Aortic smooth muscle cell (primary cell): ENCODE results near the gene SIGMAR1. TPM values are rescaled to one million over a fixed set of nuclear protein-coding genes. Genes with fewer than 3 reads are reported as not detected.

ENCODE experiments used
- total RNA-seq: library from RNA; depleted of rRNA; stranded (reverse); fragments of >200 nt; gene quantifications from 2 replicates; pipeline ENCODE4 v1.2.3, GENCODE V29; 2014

Gene SIGMAR1
- total RNA-seq: 40.0 and 56.3 TPM in 2 replicates

DNA sequence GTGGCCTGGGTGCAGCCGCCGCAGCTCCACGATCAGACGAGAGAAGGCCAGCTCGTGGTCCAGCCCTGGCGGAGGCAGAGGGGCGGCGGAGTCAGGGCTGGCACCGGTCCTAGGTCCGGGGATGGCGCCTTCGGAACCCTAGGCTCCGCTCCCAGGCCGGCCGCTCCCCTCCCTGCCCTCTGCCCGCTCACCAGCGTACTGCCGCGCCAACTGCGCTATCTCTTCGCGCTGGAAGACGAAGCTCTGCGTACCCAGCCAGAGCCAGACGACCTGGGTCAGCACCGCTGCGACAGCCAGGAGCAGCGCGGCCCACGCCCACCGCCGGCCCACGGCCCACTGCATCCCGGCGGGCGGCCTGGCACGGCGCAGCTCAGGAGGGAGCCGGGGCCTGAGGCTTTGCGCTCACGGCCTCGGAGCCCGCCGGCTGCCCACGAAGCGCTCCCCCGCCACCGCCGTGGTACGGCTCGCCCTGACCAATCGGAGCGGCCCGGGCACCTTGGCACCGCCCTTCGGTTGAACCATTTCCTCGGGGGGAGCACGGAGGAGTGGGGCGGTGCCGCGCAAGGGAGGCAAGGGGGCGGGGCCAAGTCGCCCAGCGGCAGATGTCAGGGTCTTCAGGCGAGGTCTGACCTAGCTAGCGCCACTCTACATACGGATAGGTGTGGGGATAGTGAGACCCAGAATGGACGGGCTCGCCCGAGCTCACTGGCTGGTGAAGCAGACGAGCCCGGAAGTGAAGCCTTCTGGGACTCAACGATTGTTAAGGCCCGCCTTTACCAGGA lies at the start of gene SIGMAR1:
Gene SIGMAR1, minus strand, starts transcription at position 432 of the 782 bp plus-strand sequence. Its CDS starts 90 bp downstream, at position 342.

GRCh38 chr9:34662526-34663302 lies 25.1 kb upstream of the SIGMAR1 start, which contains the start of gene CCL27:
TSS of gene CCL27 (minus strand) at chr9:34662657. CDS start at chr9:34662633, 24 bp downstream.

DNA sequence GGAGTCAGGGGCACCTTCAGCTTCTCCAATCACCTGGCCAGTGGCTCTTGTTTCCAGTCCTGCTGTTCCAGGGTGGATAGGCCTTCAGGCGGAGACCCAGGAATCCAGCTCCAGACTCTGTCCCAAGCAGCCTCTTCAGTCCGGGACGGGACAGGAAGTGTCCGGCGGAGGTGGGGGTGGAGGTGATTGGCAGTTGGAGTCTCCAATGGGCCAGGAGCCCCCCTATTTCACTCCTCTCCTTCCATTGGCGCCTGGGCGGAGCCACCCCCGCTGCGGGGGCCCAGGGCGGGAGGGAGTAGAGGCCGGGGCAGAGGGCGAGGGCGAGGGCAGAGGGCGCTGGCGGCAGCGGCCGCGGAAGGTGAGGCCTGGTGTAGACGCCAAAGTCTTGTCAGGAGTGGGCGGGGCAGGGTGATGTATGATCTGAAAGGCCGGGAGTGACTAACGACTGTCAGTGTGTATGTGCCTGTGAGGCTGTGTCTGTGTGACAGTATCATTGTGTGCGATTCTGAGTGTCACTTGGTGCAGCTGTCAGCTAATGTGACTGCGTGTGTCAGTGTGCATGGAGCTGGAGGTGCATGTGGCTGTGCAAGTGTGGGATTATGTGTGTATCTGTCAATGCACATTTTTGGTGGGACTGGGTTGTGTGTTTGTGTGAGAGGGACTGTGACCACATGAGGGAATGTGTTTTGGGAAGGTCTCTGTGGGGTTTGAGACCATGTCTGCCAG lies 14.5 kb upstream of the SIGMAR1 start, which contains the start of gene IL11RA:
Gene IL11RA, plus strand, starts transcription at position 310 of the 726 bp plus-strand sequence. CDS start 3,033 bp downstream, outside the sequence.

GRCh38 chr9:34646211-34647083 lies 8.9 kb upstream of the SIGMAR1 start, which contains the start of gene GALT:
TSS of gene GALT (plus strand) at chr9:34646675. CDS start at chr9:34646705, 30 bp downstream.

GRCh38 chr9:34628656-34629490 lies 8.7 kb downstream of the SIGMAR1 start, which contains the start of gene ARID3C:
TSS of gene ARID3C (minus strand) at chr9:34629066. CDS start at chr9:34628014, 1,052 bp downstream.

DNA sequence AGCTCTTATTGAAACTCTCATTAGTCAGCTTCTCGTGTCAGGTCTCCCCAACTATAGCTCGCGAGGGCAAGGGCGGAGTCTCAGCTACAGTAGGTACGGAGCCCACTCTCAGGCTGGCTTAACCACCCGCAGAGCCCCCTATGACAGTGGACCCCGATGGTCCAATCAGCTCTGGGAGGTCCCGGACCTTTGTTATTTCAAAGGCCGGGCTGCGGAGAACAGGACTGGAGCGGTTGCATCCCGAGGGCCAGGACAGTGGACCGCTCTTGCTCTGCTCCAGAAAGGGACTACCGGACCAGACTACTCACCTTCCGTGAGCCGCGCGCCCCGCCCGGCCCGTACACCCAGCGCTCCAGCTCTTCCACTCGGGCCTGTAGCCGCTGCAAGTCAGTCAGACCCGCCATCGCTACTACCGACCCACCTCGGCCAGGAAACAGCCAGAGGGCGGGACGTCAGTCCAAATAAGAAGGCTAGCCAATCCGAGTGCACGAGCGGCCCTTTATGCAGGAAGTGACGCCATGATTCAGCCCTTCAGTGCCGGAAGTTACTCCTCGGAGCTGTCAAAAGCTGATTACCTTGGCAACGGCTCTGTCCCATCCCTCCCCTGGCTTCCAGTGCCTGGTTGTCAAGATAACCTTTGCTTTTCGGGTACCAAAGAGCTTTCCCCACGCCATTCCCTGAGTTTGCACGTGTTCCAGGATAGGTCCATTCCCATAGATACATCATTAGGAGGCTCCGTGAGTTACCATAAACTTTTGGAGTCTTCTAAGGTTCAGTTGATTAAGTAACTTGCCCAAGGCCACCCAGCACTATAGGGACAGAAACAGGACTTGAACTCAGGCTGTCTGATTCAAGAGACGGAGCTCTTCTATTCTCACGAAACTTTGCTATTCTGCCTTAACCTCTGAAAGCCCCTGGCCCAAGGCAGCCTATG lies 17.3 kb downstream of the SIGMAR1 start, which contains the start of gene DCTN3:
Gene DCTN3, minus strand, starts transcription at position 435 of the 934 bp plus-strand sequence. Its CDS starts 31 bp downstream, at position 404.

GRCh38 chr9:34611811-34612787 lies 25.5 kb downstream of the SIGMAR1 start, which contains the start of gene RPP25L:
TSS of gene RPP25L (minus strand) at chr9:34612097. CDS start at chr9:34611296, 801 bp downstream.

GRCh38 chr9:34589636-34590380 lies 47.8 kb downstream of the SIGMAR1 start, which contains the start of gene CNTFR:
TSS of gene CNTFR (minus strand) at chr9:34589724. CDS start at chr9:34568981, 20,743 bp downstream.

Other genes with a start within 250 kb of the SIGMAR1 start
- gene FAM219A, start 179.2 kb downstream of the SIGMAR1 start, total RNA-seq: 5.9 and 6.2 TPM in 2 replicates
- gene DNAI1, start 179.0 kb downstream of the SIGMAR1 start, total RNA-seq: not detected in 2 replicates
- gene ENHO, start 114.8 kb downstream of the SIGMAR1 start, total RNA-seq: not detected in 2 replicates
- gene CNTFR, start 48.1 kb downstream of the SIGMAR1 start, total RNA-seq: not detected in 2 replicates
- gene RPP25L, start 25.7 kb downstream of the SIGMAR1 start, total RNA-seq: 13.1 and 13.2 TPM in 2 replicates
- 147 and 175 TPM in 2 replicates for gene DCTN3, start 17.3 kb downstream of the SIGMAR1 start, total RNA-seq
- 0.31 TPM in 1 of 2 replicates, not detected in the other for gene ARID3C, start 8.7 kb downstream of the SIGMAR1 start, total RNA-seq
- gene GALT, start 8.9 kb upstream of the SIGMAR1 start, total RNA-seq: 26.8 and 34.8 TPM in 2 replicates
- 23.4 and 31.1 TPM in 2 replicates for gene IL11RA, start 14.4 kb upstream of the SIGMAR1 start, total RNA-seq
- gene CCL27, start 24.9 kb upstream of the SIGMAR1 start, total RNA-seq: not detected in 2 replicates
- not detected in 2 replicates for gene CCL19, start 53.5 kb upstream of the SIGMAR1 start, total RNA-seq
- not detected in 2 replicates for gene CCL21, start 72.3 kb upstream of the SIGMAR1 start, total RNA-seq